Hematopoietic multipotent progenitor cell (in vitro differentiated cells): ENCODE data around the gene OR52E8. TPM values are rescaled to one million over a fixed set of nuclear protein-coding genes. Genes with fewer than 3 reads are reported as not detected.
A peak's percentile ranks its signal among the peaks of the same experiment; 100 is the strongest.

Experiments used
- DNase-seq, 3 donors: peaks; one replicate each; pipeline ENCODE4 v3.0.0-alpha.2; 2011 to 2015; ENCODE audit warnings: low read depth in 2 of 3, low spot score in 2 of 3
- total RNA-seq: library from RNA; depleted of rRNA; stranded (reverse); fragments of >200 nt; gene quantifications from one replicate; pipeline ENCODE4 v1.2.3, GENCODE V29; 2012

Gene OR52E8
- not detected for total RNA-seq

- no peak for DNase-seq
These were observed at the start of gene OR52E8 for GRCh38 chr11:5857590-5857989. TSS of gene OR52E8 (minus strand) at chr11:5857690. CDS start at chr11:5857690, 0 bp downstream.

- DNase-seq, result no peak
These were observed 42.0 kb upstream of the OR52E8 start for GRCh38 chr11:5899534-5899933.

GRCh38 chr11:5892908-5893307, 35.4 kb upstream of the OR52E8 start, which contains the start of gene OR52E5:
TSS of gene OR52E5 (plus strand) at chr11:5893208. CDS start at chr11:5900777, 7,569 bp downstream.
- DNase-seq, result no peak

GRCh38 chr11:5891216-5891800, 33.8 kb upstream of the OR52E8 start:
- DNase-seq, result peak in 2 of 3 donors; percentile 9 to 59

- DNase-seq, result no peak
These were observed 30.2 kb upstream of the OR52E8 start for GRCh38 chr11:5887661-5888060.

- no peak for DNase-seq
These were observed 29.7 kb upstream of the OR52E8 start for GRCh38 chr11:5887172-5887571.

GRCh38 chr11:5881756-5882155, 24.3 kb upstream of the OR52E8 start:
- no peak for DNase-seq

GRCh38 chr11:5880329-5880728, 22.8 kb upstream of the OR52E8 start, which contains the start of gene OR52E4:
TSS of gene OR52E4 (plus strand) at chr11:5880629. CDS start at chr11:5884293, 3,664 bp downstream.
- DNase-seq, result no peak

GRCh38 chr11:5878564-5878963, 21.1 kb upstream of the OR52E8 start:
- DNase-seq, result no peak

GRCh38 chr11:5865826-5866225, 8.3 kb upstream of the OR52E8 start:
- DNase-seq, result no peak

GRCh38 chr11:5851002-5851401, 6.5 kb downstream of the OR52E8 start:
- DNase-seq, result no peak

GRCh38 chr11:5847711-5848110, 9.8 kb downstream of the OR52E8 start:
- DNase-seq, result peak in 2 of 3 donors; percentile 24 to 72

- DNase-seq, result peak in 1 of 3 donors; percentile 13
These were observed 10.8 kb downstream of the OR52E8 start for GRCh38 chr11:5846701-5847100.

GRCh38 chr11:5841797-5842196, 15.7 kb downstream of the OR52E8 start, which contains the start of gene OR52E6:
TSS of gene OR52E6 (minus strand) at chr11:5841897. CDS start at chr11:5841897, 0 bp downstream.
- no peak for DNase-seq

- DNase-seq, result no peak
These were observed 19.8 kb downstream of the OR52E8 start for GRCh38 chr11:5837695-5838094.

GRCh38 chr11:5833446-5833845, 24.0 kb downstream of the OR52E8 start:
- no peak for DNase-seq

- no peak for DNase-seq
These were observed 26.2 kb downstream of the OR52E8 start for GRCh38 chr11:5831196-5831829.

GRCh38 chr11:5818245-5818886, 39.1 kb downstream of the OR52E8 start:
- peak in 1 of 3 donors; percentile 54 for DNase-seq

GRCh38 chr11:5815534-5815933, 42.0 kb downstream of the OR52E8 start:
- DNase-seq, result peak in 2 of 3 donors; percentile 76 to 83

- peak in 2 of 3 donors; percentile 76 to 92 for DNase-seq
These were observed 47.3 kb downstream of the OR52E8 start for GRCh38 chr11:5809905-5810795.

- peak in 2 of 3 donors; percentile 54 to 66 for DNase-seq
These were observed 48.4 kb downstream of the OR52E8 start for GRCh38 chr11:5809122-5809519.
